CD4-positive, alpha-beta T cell treated with Interleukin-4 for 1 hour (primary cell): Measurements from ENCODE around the gene EZR.

Source experiments
- DNase-seq, 2 donors: peaks; one replicate each; pipeline ENCODE4 v3.0.0-alpha.2; 2020 to 2022

EZR gene

DNA sequence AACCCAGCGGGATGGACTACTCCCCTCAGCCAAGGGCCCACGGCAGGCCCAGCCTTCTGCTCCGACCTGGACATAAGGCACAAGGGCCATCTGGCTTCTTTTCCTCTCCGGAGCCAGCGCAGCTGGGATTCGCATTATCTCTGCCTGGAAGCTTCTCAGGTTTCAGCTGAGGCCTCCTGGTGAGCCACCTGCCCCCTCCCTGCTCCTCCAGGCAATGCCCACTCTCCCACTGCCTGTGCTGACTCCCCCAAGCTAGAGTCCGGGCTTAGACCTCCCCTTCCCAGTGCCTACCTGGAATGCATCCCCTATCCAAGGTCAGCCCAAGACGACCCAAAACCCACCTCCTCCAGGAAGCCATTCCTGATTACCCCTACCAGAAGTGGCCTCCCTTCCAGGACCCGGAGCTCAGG, 60.7 kb downstream of the EZR start:
- no peak for DNase-seq

DNA sequence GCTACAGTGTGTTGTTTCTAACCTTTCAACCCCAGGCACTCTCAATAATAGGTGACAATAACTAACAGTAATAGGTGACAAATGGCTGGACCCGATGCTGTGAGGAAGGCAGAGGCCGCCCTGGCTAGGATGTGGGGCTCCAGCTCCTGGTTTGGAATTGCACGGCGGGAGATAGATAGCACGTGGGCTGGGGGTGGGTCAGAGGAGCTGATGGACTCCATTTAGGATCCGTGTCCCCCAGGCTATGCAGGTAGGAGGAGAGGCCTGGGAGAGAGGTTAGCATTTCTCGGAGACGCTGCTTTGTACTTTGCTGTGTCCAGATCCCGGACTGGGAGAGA, 61.4 kb downstream of the EZR start:
- DNase-seq = no peak

DNA sequence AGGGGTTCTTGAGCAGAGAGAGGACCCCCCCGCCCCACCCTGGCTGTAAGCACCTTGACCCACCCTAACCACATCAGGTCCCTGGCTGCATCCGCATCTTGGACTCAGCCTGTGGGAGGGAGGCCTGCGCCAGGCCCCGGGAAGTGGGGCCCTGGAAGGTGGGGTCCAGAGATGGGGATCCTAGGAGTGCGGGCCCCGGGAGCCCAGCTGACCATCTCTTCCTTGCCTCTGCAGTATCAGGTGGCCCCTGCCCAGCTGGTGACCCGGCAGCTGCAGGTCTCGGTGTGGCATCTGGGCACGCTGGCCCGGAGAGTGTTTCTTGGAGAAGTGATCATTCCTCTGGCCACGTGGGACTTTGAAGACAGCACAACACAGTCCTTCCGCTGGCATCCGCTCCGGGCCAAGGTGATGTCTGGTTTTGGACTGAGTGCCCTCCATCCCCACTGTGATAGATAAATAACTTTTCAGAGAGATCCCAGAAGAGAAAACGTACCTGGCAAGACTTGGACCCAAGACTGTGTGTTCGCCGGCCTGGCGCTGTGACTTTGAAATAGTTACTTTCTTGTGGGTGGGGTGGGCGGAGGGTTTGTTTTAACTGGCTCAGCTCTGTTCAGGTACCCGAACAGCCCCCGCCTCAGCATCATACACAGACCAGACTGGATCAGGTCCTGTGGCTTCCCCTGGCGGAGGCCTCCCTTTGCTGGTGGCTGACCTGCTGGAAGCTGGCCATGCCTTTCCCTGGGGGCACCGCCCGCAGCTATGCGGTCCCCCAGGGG, 62.0 kb downstream of the EZR start:
- no peak for DNase-seq

DNA sequence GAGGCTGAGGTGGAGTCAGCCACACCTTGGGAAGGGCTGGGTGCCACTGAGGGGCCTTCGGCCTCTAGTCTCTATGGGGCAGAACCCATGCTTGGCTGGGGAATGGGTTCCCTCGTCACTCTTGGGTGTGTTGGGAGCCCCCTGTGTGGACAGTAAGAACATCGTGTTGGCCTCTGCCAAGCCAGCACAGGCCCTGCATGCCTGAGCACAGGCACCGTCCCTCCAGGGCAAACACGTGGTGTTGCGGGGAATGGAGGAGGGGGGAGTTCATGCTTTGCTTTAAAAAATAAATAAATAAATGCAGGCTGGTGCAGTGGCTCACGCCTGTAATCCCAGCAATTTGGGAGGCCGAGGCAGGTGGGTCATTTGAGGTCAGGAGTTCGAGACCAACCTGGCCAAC, 63.0 kb downstream of the EZR start:
- DNase-seq = no peak

DNA sequence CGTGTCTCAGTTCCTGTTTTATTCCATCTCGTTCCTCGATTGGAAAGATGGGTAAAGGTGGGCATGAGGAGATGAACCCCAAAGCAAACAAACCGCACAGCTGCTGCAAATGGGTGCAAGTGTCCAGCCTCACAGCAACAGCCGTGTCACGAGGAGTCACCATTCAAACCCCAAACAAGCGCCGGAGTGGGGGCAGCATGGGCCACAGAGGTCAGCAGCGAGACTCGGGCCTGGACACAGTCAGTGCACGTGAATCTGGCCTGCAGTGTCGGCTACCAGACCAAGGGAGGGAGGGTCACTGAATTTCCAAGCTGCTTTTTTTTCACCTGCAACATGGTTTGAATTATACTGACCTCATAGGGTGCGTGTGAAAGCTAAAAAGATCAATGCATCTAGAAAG, 63.5 kb downstream of the EZR start:
- DNase-seq = no peak

DNA sequence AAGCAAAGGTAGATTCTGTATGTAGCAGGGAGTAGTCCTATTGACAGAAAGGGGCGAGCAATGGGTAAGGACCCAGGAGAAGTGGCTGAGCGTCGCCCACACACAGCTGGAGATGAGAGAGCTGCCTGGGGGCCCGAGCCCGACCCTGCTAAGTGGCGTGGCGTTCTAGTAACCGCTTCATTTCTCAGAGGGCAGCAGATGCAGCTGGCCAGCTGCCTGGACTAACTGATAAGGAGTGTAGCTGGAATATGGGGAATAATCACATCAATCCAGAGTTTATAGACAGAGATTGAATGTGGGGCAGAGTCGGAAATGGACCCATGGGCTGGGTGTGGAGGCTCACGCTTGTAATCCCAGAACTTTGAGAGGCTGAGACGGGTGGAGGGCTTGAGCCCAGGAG, 64.4 kb downstream of the EZR start:
- DNase-seq = no peak

DNA sequence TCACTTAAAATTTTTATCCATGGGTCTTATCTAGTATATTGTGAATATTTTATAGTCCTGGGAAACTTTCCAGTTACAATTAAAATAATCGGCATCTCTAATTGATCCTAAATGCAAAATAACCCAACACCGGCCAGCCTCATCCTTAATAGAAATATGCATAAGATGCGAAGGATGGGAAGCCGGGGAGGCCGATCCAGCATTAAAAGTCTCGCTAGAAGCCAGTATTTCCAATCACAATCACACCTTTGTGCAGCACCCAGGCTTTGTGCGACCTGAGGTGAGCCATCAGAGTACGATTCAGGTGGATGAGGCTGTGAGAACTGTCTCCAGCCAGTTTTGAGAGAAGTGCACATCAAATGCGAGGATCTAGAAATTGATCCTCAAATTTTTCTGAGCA, 65.4 kb downstream of the EZR start:
- DNase-seq = no peak

DNA sequence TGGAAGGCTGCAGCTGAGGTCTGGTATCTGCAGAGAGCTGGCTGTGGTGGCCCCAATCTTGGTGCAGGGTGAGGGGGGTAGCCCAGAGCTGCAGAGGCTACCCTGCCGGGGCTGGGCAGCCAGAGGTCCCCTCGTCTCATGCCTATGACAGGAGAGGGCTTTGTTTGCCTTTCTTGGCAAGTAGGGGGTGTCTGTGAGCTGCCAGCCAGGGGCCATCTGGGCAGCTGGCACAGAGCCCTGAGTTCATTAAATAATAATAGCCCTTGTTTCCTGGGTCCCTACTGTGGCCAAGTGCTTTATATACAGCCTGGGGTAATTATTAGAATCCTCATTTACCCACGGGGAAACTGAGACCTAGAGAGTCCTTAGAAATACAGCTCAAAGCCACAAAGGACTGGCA, 66.6 kb downstream of the EZR start:
- no peak for DNase-seq

DNA sequence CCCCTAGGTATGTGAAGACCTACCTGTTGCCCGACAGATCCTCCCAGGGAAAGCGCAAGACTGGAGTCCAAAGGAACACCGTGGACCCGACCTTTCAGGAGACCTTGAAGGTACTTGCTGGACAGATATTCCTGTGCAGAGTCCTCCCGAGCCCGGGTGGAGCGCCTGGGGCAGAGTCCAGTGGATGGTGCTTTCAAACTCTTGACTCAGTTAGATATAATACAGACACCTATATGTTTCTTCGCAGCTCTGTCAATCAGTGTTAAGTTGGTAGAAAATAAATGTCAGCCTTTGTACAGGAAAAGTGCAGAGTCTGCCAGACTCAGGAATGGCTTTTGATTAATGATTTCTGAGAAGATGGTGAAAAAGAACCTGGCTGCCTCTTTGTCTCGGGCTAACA, 67.2 kb downstream of the EZR start:
- DNase-seq = no peak

DNA sequence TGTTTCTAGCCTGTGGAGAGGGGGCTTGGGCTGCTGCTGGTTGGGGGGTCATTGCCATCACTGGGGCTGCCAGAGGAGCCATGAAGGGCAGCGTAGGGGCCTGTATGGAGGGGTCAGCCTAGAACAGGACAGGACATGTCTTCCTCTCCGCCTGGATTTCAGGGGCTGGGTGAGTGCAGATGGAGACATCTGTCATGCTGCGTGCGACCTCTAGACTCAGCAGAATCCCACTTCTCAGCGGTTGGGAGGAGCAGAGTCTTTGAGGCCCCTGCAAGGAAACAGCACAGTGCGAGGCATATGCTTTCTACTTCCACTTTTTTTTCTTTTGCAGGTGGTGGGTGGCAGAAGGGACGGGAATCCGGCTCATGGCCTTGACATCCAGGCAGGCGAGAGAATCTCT, 67.9 kb downstream of the EZR start:
- DNase-seq = no peak

DNA sequence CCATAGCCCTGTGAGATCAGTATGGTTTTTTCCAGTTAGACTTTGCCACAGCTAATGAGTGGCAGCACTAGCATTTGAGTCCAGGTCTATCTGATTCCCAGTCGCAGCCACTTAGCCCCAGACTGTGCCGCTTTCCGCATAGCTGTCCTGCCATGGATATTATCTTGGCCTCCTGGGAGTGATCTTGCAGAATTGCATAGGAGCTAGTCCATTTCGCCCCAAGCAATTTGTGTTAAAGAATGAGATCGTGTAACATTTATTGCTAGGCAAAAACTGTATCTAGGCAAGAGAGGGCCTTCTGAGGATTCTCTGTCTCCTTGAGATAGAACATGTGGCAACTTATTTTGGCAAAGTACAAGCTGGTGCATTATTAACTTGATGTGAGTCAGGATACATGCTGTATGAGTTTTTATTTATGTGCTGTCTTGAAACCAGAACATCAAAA, 74.2 kb downstream of the EZR start:
- no peak for DNase-seq

DNA sequence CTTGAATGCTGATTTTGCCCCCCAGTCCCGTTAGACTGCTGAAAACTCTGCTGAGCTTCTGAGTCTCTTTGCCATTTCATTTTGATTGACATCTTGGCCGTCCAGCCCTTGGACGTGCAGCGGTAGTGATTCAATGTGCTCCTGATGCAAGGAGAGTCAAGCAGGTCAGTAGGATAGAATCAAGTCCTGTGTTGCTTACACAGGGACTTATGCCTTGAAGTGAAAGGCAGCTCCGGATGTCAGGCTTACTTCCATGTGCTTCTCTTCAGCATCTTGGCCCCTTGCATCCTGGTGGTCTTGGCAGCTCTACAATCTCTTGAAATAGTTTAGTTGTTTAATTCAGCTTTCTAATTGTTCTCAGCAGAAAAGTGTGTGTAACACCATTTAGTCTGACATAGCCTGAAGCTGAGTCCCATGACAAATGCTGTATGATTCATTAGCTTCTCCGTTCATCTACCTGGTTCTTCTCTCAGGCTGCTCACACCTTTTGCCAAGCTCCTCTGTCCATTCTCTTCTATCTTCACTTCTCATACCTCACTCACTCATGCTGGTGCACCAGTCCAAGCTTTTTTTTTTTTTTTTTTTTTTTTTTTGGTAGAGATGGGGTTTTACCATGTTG, 76.0 kb downstream of the EZR start:
- DNase-seq = no peak

DNA sequence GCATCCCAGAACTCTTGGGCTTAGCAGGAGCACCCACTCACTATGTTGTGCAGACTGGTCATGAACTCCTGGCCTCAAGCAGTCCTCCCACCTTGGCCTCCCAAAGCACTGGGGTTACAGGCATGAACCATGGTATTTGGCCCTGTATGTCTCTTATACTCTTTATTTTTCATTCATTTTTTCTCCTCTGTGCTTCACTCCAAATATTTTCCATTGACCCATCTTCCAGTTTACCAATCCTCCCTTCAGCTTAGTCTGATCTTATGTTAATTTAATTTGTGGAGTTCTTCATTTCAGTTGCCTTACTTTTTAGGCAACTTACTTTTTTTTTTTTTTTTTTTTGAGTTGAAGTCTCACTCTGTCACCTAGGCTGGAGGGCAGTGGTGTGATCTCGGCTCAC, 79.5 kb downstream of the EZR start:
- no peak for DNase-seq

DNA sequence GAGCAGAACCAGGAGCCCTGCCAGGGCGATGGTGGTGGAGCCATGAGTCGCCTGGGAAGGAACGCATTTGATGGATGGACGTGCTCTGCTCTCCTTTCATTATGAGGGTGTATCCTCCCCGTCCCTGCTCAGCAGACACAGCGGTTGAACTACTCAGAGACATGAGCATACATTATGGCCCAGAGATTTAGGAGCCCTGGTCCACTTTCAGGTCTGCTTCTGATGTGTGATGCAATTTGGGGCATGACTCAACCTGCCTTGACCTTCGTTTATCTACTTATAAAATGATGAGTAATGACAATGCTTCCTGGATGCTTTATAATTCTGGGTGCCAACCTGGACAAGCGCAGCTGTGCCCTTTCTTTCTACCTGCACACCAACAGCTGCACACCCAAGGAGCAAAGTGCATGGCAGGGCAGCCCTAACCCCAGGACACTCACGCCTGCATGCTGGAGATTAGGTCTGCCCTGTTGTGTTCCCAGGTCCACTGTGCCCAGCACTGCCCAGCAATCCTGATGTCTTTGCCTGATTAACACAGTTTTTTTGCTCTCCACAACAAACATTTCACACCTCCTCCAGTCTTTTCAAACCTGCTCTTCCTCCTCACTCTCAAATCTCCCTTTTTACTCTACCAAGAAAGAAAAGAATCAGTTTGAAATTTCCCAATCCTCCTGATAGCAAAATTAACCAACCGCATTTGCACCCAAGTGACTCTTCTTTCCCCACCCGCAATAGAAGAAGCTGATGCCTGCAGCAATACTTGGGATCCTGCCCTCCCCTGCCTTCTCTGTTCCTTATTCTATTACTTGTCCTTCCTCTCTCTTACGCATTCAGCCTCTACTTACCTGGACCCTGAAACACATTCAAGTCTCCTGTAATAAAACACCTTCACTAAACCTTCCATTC, 81.2 kb downstream of the EZR start:
- peak in 1 of 2 donors; percentile 34 for DNase-seq

DNA sequence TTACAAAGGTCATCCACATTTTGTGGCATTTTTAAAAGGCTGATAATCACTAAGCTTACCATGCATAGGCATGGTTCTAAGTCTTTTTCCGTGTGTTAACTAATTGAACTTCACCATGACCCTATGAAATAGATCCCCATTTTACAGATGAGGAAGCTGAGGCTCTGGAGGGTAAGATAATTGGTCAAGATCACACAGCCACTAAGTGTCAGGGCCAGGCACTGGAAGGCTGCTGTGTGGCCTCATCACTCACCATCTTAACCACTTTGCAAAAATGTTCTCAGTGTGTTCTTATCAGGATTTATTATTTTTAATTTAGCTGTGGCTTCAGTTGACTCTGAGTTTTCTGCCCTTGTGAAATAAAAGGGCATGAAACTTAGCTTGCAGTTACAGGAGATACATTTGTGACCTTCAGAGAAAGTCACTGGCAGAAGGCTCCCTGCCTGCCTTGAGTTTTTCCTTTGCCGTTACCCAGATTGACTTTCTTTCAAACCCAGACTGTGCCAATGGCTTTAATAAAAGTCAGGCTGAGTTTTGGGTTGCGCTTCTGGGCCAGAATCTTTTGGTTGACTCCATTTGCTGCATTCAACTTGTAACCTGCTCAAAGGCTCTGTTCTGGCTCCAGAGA, 82.0 kb downstream of the EZR start:
- no peak for DNase-seq

DNA sequence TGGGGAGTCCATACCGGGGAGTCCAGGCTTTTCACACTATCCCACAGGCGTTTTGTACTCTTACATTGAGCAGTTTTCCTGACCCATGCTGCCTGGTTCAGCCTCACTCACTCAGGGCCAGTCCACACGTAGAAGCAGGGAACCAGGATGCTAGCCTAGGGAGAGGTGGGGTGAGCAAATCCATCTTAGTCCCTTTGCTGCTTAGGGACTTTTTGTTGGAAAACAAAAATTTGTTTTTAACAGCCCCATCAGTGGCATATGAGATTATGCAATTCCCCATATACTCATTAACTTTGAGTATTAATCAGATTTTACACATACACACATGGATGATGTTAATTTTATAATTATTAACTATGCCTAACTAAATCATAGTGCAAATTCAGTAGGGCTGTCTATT, 84.2 kb downstream of the EZR start:
- no peak for DNase-seq

DNA sequence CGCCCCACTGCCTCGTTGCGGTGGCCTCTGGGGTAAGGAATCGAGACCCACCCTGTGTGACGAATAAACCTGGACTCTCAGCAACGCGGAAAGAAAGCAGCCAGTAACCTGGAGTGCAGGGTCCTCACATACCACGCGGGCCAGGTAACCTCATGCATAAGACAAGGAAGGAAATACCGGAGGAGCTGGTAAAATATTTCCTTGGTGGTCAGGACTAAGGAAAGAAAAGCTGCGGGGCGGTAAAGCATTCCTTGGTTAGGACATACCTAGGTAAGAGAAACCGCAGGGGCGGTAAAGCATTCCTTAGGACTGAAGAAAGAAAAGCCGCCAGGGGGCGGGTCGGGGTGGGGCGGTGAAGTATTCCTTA, 88.6 kb downstream of the EZR start:
- no peak for DNase-seq

DNA sequence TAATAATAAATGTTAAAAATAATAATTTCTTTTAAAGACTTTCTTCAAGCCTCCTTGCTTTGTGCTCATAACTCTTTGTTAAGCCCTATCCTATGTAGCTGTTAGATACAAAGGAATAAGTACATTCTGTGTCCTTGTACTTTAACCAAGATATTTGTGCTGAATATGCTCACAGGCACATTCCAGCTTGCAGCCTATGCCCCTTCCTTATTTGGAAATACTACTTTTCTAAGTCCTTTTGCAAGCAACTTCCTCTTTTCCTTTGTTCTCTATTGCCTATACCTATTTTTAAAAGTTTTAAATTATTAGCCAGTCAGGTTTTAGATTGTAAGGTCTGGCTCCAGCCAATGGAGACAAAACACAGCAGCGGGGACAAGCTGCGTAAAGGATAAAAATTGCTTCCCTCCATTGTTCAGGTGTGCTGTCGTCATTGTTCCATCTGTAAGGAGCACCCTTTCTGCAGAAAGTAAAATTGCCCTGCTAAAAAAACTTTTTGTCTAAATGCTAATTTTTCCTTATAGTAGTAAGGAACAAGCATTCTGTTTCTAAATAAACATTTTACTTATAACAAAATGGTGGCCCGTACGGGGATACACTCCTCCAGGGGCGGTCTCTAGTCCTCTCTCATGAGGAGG, 89.1 kb downstream of the EZR start:
- no peak for DNase-seq

DNA sequence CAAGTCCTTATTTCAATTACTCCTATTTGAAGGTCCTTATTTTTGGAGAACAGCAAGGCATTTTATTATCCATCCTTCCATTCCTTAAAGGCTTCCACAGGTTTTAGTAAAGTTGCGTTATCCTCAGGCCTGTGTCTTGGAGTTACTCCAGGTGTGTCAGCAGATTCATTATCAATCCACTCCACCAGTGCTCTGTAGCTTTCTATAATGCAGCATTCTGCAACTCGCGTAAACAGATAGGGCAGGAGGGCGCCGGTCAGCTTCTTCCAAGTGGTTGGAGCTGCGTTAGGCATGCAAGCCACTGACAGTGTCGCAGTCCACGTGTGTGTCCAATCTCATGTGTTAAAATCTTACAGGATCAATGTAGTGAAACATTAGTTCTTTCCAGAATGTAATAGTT, 93.5 kb downstream of the EZR start:
- DNase-seq = no peak

DNA sequence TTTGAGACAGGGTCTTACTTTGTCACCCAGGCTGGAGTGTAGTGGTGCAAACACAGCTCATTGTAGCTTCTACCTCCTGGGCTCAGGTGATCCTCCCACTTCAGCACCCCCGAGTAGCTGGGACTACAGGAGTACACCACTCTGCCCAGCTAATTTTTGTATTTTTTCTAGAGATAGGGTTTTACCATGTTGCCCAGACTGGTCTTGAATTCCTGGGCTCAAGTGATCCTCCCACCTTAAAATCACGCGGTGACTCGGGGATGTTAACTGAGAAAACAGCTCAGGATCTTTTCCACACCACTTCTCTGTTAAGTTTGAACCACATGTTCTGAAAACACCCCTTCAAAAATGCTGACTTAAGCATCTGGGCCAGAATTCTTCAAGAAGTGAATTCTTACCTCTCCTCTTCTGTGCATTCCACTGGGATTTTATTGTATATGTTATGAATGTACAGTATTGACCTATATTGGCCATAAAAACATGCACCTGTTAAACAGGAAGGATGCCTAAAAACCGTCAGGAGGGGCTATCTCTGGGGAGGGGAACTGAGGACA, 96.9 kb downstream of the EZR start:
- no peak for DNase-seq

DNA sequence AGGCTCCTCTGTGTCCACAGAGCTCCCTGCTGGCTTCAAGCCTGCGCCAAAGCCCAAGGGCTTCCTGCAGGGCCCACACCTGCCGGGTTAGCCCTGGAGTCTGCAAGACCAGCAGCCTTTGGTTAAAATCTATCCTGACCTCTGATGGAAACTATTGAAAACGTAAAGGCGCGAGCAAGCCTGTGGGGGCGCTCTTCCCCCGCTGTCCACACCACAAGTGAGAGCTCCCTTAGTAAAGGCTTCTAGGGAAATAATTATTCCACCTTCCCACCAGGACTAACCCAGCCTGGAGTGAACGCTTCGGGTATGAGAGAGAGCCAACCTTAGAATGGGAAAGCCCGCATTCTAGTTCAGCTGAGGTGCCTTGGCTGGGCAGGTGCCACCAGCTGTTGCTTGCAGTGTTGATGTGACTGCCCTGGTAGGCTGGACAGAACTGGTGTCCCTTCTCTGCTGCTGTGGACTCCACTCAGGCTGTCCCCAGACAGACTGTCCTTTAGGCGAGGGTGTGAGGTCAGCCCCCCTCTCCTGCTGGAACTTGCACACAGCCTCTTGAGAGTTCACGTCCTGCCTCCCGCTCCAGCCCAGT, 100.6 kb downstream of the EZR start:
- DNase-seq = no peak
